GM23248 (cell line): ENCODE data around the gene SP3. TPM values are rescaled to one million over a fixed set of nuclear protein-coding genes. Genes with fewer than 3 reads are reported as not detected.

Experiments used
- DNase-seq: peaks from one replicate; pipeline ENCODE4 v3.0.0-alpha.2; 2015
- H2AFZ ChIP-seq: fragments of 200-600 bp; sonication (generic); 2 replicates; pipeline ENCODE4 v1.6.1; 2016; ENCODE audit warnings: antibody characterized with exemption
- H3F3A ChIP-seq: fragments of 200-600 bp; sonication (generic); 2 replicates; pipeline ENCODE4 v1.6.1; 2016; ENCODE audit warnings: mild to moderate bottlenecking, antibody characterized with exemption, mixed run types; ENCODE audit not compliant: insufficient read depth
- H3K27ac ChIP-seq: fragments of 200-600 bp; sonication (generic); 2 replicates; pipeline ENCODE4 v1.5.1; 2016; ENCODE audit warnings: mild to moderate bottlenecking
- H3K27me3 ChIP-seq: fragments of 200-600 bp; sonication (generic); replicated peaks from 2 replicates; pipeline ENCODE4 v1.6.1; 2016; ENCODE audit warnings: mild to moderate bottlenecking; ENCODE audit not compliant: insufficient read depth
- H3K36me3 ChIP-seq: fragments of 200-600 bp; sonication (generic); 2 replicates; pipeline ENCODE4 v1.6.1; 2016; ENCODE audit warnings: low read depth, mild to moderate bottlenecking
- H3K4me1 ChIP-seq: fragments of 200-600 bp; sonication (generic); 2 replicates; pipeline ENCODE4 v1.6.1; 2016; ENCODE audit warnings: mild to moderate bottlenecking; ENCODE audit not compliant: insufficient read depth
- H3K4me2 ChIP-seq: fragments of 200-600 bp; sonication (generic); one replicate; pipeline ENCODE4 v1.6.1; 2016; ENCODE audit warnings: mild to moderate bottlenecking; ENCODE audit not compliant: unreplicated experiment
- H3K4me3 ChIP-seq: fragments of 200-600 bp; sonication (generic); 2 replicates; pipeline ENCODE4 v1.5.1; 2016; ENCODE audit warnings: mild to moderate bottlenecking
- H3K79me2 ChIP-seq: fragments of 200-600 bp; sonication (generic); 2 replicates; pipeline ENCODE4 v1.6.1; 2016; ENCODE audit warnings: mild to moderate bottlenecking; ENCODE audit not compliant: insufficient read depth
- H3K9ac ChIP-seq: fragments of 200-600 bp; sonication (generic); 2 replicates; pipeline ENCODE4 v1.6.1; 2016; ENCODE audit warnings: mild to moderate bottlenecking
- H3K9me2 ChIP-seq: fragments of 200-600 bp; sonication (generic); 2 replicates; pipeline ENCODE4 v1.6.1; 2016; ENCODE audit warnings: mixed run types, mild to moderate bottlenecking, moderate library complexity; ENCODE audit not compliant: insufficient read depth
- H3K9me3 ChIP-seq: fragments of 200-600 bp; sonication (generic); one replicate; pipeline ENCODE4 v1.6.1; 2017; ENCODE audit warnings: low read depth
- H4K20me1 ChIP-seq: fragments of 200-600 bp; sonication (generic); 2 replicates; pipeline ENCODE4 v1.6.0; 2016; ENCODE audit not compliant: insufficient read depth
- EZH2 ChIP-seq: fragments of 200-600 bp; sonication (generic); IDR thresholded peaks from 2 replicates; pipeline ENCODE4 v1.6.1; 2018; ENCODE audit warnings: antibody characterized with exemption, mild to moderate bottlenecking; ENCODE audit not compliant: insufficient read depth, poor library complexity, severe bottlenecking
- EZH2phosphoT487 ChIP-seq: fragments of 200-600 bp; sonication (generic); IDR thresholded peaks from 2 replicates; pipeline ENCODE4 v1.6.1; 2018; ENCODE audit warnings: antibody characterized with exemption, moderate library complexity, mild to moderate bottlenecking, low read depth; ENCODE audit not compliant: insufficient read depth
- WGBS, 2 experiments: methylation state at CpG; one replicate each; pipeline ENCODE4 v1.1.6; 2015 to 2017; ENCODE audit warnings: low lambda C conversion rate in 2 of 2, low coverage in 1 of 2; ENCODE audit errors: missing lambda C conversion rate in 2 of 2; 5-methylcytosine and 5-hydroxymethylcytosine counted together
- in situ Hi-C: fragments of 300-500 bp; cut with MboI; formaldehyde crosslinking; loops from 2 replicates; pipeline ENCODE4 v1.15.0; 2020
- polyA plus RNA-seq: library from polyadenylated mRNA; unstranded; fragments of >200 nt; fragmentation: Nextera tagmentation; extraction: Ambion mirVana; gene quantifications from 2 replicates; pipeline ENCODE4 v1.2.1, GENCODE V29; 2016
- total RNA-seq: library from RNA; depleted of rRNA; stranded (reverse); fragments of >200 nt; shearing (Covaris generic); gene quantifications from 2 replicates; pipeline ENCODE4 v1.2.3, GENCODE V29; 2014

SP3 gene
- total and polyA plus RNA-seq, 2 experiments from 2014 or later, result 27.7 to 78.8 TPM

GRCh38 chr2:173934895-173935294, 30.3 kb downstream of the SP3 start:
- H2AFZ ChIP-seq, result no peak overlapping the region
- no peaks in the 10 kb centered on the region for H3K9me3 ChIP-seq
- in situ Hi-C loops, result no loop called here
- H3K9ac ChIP-seq, result no peak overlapping the region
- TF ChIP-seq EZH2 (no peak), EZH2phosphoT487 (no peak)
- H3K36me3 ChIP-seq, result no peaks in the 10 kb centered on the region
- H3K9me2 ChIP-seq, result no peaks in the 10 kb centered on the region
- H3K4me3 ChIP-seq, result no peak overlapping the region
- peaks cover 19% of the 10 kb centered on the region for H4K20me1 ChIP-seq
- H3K4me1 ChIP-seq, result peaks cover 21% of the 10 kb centered on the region
- H3K27me3 ChIP-seq, result no peaks in the 10 kb centered on the region
- peaks cover 8% of the 10 kb centered on the region; the same call in 1 of the 2 replicates for H3F3A ChIP-seq
- no peak overlapping the region for H3K27ac ChIP-seq
- H3K4me2 ChIP-seq, result no peak overlapping the region
- 86 to 94% methylated on average over 5 of the region's 5 CpGs for WGBS, 2 experiments
- no peak for DNase-seq
- peaks cover 100% of the 10 kb centered on the region for H3K79me2 ChIP-seq

GRCh38 chr2:173931751-173932150, 33.4 kb downstream of the SP3 start:
- Histone ChIP-seq H3K9me3 (no peaks in the 10 kb centered on the region), H3F3A (no peaks in the 10 kb centered on the region), H3K9ac (no peak overlapping the region), H3K4me3 (no peak overlapping the region), H3K27ac (no peak overlapping the region), H3K4me2 (no peak overlapping the region), H4K20me1 (peaks cover 4% of the 10 kb centered on the region), H2AFZ (no peak overlapping the region), H3K36me3 (peaks cover 3% of the 10 kb centered on the region), H3K9me2 (no peaks in the 10 kb centered on the region), H3K4me1 (0 out of 2 replicates have a peak, but pooled peaks cover 6% of the 10 kb centered on the region), H3K27me3 (no peaks in the 10 kb centered on the region), H3K79me2 (peaks cover 100% of the 10 kb centered on the region)
- in situ Hi-C loops, result no loop called here
- TF ChIP-seq EZH2phosphoT487 (no peak), EZH2 (no peak)
- no peak for DNase-seq
- WGBS, 2 experiments, result 56 to 57% methylated on average over 2 of the region's 2 CpGs

- no peaks in the 10 kb centered on the region for H3K27me3 ChIP-seq
- H3K4me1 ChIP-seq, result 0 out of 2 replicates have a peak, but pooled peaks cover 5% of the 10 kb centered on the region
- peaks cover 3% of the 10 kb centered on the region for H3K36me3 ChIP-seq
- peaks cover 100% of the 10 kb centered on the region for H3K79me2 ChIP-seq
- no peak overlapping the region for H3K4me2 ChIP-seq
- TF ChIP-seq EZH2phosphoT487, result no peak
- no peak overlapping the region for H3K27ac ChIP-seq
- H4K20me1 ChIP-seq, result no peaks in the 10 kb centered on the region; the same call in 1 of the 2 replicates
- no peaks in the 10 kb centered on the region for H3F3A ChIP-seq
- H3K9me3 ChIP-seq, result no peaks in the 10 kb centered on the region
- H3K9me2 ChIP-seq, result no peaks in the 10 kb centered on the region
- H2AFZ ChIP-seq, result no peak overlapping the region
- H3K4me3 ChIP-seq, result no peak overlapping the region
- WGBS, 2 experiments, result 100% methylated on average over 1 of the region's 1 CpG
- in situ Hi-C loops, result no loop called here
- no peak for DNase-seq
- H3K9ac ChIP-seq, result no peak overlapping the region
Measured at GRCh38 chr2:173929441-173929840, 35.7 kb downstream of the SP3 start.

GRCh38 chr2:173926875-173927274, 38.3 kb downstream of the SP3 start:
- peaks cover 3% of the 10 kb centered on the region for H3K36me3 ChIP-seq
- no peaks in the 10 kb centered on the region for H3K9me3 ChIP-seq
- no peaks in the 10 kb centered on the region for H3K27me3 ChIP-seq
- H3K4me3 ChIP-seq, result no peak overlapping the region
- no peak overlapping the region for H3K4me2 ChIP-seq
- no peak overlapping the region for H3K27ac ChIP-seq
- H2AFZ ChIP-seq, result no peak overlapping the region
- in situ Hi-C loops, result no loop called here
- peaks cover 7% of the 10 kb centered on the region; the same call in 1 of the 2 replicates for H4K20me1 ChIP-seq
- TF ChIP-seq EZH2 (no peak), EZH2phosphoT487 (no peak)
- H3K9me2 ChIP-seq, result no peaks in the 10 kb centered on the region
- H3K79me2 ChIP-seq, result peaks cover 100% of the 10 kb centered on the region
- no peak for DNase-seq
- H3F3A ChIP-seq, result peaks cover 16% of the 10 kb centered on the region; the same call in 1 of the 2 replicates
- H3K9ac ChIP-seq, result no peak overlapping the region
- peaks cover 27% of the 10 kb centered on the region for H3K4me1 ChIP-seq

GRCh38 chr2:173924285-173924684, 40.9 kb downstream of the SP3 start:
- Histone ChIP-seq H2AFZ (no peak overlapping the region), H3F3A (peaks cover 17% of the 10 kb centered on the region; the same call in 1 of the 2 replicates), H3K4me2 (no peak overlapping the region), H3K36me3 (peaks cover 3% of the 10 kb centered on the region), H3K9me3 (no peaks in the 10 kb centered on the region), H3K9me2 (no peaks in the 10 kb centered on the region), H3K79me2 (peaks cover 100% of the 10 kb centered on the region), H4K20me1 (peaks cover 7% of the 10 kb centered on the region; the same call in 1 of the 2 replicates), H3K9ac (no peak overlapping the region), H3K4me3 (no peak overlapping the region), H3K27me3 (no peaks in the 10 kb centered on the region), H3K27ac (no peak overlapping the region), H3K4me1 (peaks cover 27% of the 10 kb centered on the region)
- no peak for TF ChIP-seq EZH2phosphoT487
- TF ChIP-seq EZH2, result no peak
- in situ Hi-C loops, result no loop called here
- DNase-seq, result no peak
- 96 to 98% methylated on average over 2 of the region's 2 CpGs for WGBS, 2 experiments
